HG03045 (cell line): ENCODE results near the gene SUPT7L.
"Not testable (repeated sequence)": the region's sequence is repeated elsewhere in the genome, so short reads cannot be mapped to it uniquely, and the experiment has no call there.

Experiments
- ATAC-seq: cut with Tn5 transposase; IDR thresholded peaks from one replicate; pipeline ENCODE4 v1.9.1; 2021; ENCODE audit warnings: mild to moderate bottlenecking, moderate library complexity; ENCODE audit not compliant: unreplicated experiment

Gene SUPT7L

DNA sequence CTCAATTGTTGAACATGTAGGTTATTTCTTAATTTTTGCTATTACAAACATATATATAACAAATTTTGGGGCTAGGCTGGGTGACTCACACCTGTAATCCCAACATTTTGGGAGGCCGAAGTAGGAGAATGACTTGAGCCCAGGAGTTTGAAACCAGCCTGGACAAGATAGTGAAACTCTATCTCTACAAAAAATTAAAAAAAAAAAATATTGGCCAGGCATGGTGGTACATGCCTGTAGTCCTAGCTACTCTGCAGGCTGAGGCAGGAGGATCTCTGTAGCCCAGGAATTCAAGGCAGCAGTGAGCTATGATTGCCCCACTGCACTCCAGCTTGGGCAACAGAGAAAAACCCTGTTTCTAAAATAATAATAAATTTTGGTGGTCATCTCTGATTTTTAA lies 23.8 kb upstream of the SUPT7L start:
- no peak for ATAC-seq

DNA sequence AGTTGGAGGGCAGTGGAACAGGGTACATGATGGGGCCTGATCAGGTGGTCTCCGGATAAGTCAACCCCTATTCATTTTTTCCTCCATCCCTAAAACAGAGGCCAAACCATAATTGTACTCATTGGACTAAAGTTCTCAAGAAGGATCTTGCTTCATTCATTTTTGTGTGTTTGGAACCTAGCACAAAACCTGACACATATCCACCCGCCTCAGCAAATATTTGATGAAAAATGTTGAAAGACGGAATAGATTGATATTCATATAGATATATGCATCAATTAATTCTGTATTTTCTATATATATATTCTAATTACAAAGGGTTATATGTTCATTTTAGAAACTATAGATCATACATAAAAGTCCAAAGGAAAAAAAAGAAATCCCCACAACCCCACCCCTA lies 22.2 kb upstream of the SUPT7L start:
- ATAC-seq, result no peak

DNA sequence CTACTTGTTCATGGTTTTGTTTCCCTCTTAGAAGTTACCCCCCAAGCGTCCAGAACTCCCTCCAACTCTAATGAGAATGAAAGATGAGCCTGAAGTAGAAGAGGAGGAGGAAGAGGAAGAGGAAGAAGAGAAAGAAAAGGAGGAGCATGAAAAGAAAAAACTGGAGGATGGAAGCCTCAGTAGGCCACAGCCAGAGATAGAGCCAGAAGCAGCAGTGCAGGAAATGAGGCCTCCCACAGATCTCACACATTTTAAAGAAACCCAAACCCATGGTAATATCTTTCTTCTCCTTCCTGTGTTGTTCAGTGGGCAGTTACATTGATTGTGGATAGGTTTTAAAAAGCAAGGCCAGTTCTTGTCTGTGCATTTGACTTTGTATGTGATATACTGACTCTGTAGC lies 21.6 kb upstream of the SUPT7L start:
- not testable (repeated sequence) for ATAC-seq

DNA sequence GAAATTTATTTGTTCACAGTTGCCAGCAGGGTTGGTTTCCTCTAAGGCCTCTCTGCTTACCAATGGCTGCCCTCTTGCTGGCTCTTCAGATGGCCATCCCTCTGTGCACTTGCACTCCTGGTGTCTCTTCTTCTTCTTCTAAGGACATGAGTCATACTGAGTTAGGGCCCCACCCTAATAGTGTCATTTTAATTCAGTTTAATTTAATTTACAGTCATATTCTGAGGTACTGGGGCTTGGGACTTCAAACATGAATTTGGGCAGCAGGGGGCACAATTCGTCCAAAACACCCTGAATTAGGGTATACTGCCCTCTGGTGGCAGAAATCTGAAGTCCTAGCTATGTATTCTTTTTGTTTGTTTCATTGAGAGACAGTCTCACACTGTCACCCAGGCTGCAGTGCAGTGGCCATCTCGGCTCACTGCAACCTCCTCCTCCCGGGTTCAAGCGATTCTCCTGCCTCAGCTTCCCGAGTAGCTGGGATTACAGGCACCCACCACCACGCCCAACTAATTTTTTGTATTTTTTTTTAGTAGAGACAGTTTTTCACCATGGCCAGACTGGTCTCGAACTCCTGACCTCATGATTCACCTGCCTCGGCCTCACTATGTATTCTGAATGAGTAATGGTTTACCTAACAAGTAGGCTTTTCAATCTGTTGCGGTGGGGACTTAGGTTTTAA lies 20.1 kb upstream of the SUPT7L start:
- ATAC-seq, result no peak

DNA sequence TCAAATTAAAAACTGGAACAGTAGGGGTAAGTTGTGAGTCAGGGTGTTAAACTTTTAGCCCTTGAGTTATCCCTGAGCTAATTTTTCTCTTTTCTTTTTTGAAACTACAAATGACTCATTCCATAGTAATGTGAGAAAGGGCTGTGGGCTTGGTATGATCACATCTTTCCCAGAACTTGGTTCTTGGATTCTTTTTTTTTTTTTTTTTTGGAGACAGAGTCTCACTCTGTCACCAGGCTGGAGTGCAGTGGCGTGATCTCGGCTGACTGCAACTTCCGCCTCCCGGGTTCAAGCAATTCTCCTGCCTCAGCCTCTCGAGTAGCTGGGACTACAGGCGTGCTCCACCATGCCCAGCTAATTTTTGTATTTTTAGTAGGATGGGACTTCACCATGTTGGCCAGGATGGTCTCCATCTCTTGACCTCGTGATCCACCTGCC lies 18.9 kb upstream of the SUPT7L start:
- ATAC-seq, result not testable (repeated sequence)

DNA sequence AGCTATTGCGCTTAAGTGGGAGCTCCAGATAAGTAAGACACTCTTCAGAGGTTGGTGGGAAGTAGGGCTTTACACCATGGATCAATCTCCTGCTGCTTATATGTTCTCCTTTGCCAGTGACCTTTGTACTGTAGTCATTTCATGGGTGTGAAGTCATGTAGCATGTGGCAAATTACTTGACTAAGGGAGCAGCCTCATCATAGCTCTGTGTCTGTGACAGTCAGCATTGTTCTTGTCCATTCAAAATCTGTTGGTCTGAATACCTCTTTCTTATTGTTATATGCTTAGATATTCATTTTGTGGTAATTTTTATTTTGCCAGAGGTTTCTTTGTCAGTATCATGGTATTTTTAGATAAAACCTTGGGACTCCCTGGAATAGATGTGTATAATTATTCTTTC lies 18.4 kb upstream of the SUPT7L start:
- ATAC-seq, result no peak

DNA sequence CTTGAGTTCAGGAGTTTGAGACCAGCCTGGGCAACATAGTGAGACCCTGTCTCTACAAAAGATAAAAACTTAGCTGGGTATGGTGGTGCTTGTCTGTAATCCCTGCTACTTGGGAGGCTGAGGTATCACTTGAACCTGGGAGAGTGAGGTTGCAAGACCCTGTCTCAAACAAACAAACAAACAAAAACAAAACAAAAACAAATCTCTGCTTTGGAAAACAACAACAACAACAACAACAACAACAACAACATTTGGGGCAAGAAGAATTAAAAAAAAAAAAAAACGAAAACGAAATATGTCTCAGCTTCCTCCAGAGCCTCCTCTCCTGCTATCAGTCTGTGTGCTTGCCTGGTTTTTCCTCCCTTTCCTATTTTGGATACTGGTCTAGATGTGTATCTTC lies 17.2 kb upstream of the SUPT7L start:
- no peak for ATAC-seq

DNA sequence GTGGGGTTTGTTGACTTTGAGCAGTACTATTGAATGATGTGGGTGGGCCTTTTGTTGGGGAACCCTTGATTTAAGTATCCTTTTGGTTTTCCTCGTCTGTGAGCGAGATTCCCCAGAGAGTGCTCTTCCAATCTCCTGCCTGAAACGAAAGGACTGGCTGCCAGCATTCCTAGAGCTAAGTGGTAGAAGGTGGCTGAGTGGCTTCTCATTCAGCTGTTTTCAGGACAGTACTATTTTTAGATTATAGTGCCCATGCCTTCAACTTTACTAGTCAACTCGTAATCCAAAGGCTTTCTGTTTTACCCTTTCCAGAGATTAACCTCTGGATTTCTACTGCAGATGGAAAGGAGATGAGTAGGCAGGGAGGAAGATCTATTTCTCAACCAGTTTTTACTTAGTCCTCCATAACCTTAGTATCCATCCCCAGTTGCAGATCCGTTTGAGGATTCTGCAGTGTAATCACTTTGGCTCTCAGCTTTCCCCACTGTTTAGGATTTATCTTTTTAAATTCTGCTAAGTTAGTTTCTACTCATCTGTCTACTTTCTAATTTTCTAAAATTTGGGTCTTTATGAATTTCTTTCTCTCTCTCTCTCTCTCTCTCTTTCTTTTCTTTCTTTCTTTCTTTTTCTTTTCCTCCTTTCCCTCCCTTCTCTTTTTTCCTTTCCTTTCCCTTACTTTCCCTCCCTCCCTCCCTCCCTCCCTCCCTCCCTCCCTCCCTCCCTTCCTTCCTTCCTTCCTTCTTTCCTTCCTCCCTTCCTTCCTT lies 9.5 kb upstream of the SUPT7L start:
- ATAC-seq, result no peak

DNA sequence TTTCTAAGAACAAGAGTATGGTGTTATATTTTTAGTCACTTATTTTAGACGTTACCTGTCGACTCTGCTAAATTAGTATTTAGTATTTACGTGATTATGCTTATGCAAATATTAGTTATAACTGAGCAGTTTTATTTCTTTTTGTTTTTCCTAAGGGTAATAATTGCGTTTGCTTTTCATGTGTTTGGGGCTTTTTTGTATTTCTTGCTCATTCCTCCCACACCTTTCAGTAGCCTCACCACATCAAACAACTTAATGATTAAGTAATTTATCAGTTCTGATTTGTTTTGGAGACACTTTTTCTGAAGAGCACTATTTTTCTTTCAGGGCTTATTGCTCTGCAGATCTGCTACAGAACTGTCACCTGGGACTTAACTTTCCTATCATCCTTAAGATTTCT lies 7.8 kb upstream of the SUPT7L start:
- ATAC-seq, result no peak

DNA sequence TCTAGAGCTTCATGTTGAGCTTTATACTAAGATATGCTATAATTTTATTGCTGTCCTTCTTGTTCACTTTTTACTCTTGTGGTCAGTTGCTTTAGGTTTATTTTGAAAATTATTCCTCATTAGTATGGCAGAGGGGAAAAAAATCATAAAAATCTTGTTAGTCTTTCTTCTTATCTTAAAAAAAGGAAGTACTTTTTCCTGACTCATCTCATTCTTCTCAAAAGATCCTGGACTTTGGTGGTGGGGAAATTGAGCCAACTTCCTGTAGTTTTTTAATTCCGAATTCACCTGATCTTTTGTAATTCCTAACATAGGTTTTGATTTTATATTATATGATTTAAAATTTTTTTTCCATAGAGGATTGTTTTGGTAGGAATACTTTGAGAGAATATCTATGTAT lies 4.0 kb upstream of the SUPT7L start:
- no peak for ATAC-seq

DNA sequence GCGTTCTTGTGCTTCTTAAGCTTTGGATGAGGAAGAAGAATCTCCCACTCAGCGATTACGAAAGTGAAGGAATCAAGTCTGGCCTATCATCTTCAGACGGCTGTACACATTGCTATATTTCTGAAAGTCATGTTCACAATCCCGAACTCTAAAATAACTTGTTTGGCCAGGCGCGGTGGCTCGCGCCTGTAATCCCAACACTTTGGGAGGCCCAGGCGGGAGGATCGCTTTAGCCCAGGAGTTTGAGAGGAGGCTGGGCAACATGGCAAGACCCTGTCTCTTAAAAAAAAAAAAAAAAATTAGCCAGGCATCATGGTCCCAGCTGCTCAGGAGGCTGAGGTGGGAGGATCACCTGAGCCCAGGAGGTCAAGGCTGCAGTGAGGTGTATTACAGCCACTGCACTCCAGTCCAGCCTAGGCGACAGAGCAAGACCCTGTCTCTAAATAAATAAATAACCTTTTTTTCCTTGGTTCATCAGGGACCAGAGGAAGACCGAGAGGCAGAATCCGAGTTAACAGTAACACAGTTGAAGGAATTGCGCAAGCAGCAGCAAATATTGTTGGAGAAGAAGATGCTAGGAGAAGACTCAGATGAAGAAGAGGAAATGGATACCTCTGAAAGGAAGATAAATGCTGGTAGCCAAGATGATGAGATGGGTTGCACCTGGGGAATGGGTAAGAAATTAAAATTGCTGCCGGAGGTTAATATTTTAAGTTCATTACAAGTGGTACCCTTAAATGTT lies 1.4 kb upstream of the SUPT7L start:
- ATAC-seq, result no peak

DNA sequence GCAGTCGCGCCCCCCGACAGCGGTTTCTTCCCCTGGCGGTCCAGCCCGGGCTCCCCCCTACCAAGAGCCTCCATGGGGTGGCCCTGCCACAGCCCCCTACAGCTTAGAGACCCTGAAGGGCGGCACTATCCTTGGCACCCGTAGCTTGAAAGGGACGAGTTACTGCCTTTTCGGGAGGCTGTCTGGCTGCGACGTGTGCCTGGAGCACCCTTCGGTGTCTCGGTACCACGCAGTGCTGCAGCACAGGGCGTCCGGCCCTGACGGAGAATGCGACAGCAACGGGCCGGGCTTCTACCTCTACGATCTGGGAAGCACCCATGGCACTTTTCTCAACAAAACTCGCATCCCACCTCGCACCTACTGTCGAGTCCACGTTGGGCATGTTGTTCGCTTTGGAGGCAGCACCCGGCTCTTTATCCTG lies 750 bp upstream of the SUPT7L start:
- ATAC-seq, result peak; percentile 9

DNA sequence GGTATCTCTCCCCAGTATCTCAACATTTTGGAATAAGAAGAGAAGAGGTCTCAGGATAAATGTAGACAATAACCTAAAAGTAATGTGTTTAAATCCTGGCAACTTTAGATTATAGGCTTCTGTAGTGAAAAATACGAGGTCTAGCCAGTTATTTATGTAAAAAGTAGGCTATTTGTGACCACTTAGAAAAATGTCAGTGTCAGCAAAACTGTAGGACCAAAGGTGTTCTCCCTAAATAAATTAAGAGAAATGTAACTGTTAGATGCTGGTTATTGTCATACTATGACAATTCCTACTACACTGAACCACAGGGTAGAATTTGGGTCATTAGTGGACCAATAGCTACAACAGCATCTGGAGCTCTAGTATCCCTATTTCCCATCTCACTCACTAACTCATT lies 2.0 kb downstream of the SUPT7L start:
- no peak for ATAC-seq

DNA sequence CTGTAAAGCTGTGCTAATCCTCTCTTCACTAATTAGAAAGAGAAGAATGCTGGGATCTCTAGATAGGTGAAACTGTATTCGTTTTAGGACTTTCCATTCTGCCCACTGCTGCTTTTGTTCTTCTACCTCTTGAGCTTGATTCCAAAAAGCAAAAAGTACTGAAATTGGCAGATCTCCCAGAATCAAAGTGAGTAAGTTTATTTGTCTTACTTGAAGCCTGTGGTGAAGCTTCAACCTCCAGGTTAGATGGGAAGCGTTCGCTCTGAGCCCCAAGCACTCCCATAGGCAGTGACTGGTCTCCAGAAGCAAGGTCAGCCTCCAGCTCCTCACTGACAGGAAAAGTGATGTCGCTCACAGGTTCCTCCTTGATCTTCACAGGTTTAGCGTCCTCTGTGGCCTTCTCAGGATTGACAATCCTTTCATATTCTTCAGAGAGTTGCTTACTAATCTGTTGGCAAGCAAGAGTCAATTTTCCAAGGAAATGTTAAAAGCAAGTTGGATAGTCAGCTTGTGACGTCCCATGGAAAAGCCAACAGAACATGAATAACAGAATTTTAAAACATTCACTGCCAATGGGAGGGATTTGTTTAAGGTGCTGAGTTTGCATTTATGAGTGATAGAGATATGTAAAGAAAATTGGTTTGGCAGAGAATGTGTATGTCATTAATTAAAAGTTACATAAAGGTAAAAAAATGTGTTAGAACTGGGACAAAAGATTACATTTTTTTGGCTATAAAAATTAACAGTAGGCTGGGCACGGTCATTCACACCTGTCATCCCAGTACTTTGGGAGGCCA lies 8.1 kb downstream of the SUPT7L start:
- ATAC-seq, result no peak

DNA sequence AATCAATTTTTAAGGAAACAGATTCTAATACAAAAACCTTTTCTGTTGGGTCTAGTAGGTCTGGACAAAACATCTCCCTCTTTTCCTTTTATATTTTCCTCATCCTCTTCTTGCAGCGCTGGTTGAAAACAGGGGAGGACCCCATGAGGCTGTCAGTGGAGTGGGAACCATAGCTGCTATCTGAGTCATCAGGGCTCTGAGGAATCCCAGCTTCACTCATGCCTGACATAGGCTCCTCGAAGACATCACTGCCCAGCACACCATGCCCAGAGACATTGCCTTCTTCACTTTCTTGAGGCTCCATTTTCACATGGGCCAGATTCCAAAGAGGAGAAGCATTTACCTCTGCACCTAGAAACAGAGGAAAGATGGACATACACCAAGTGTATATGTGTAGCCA lies 10.0 kb downstream of the SUPT7L start:
- no peak for ATAC-seq

DNA sequence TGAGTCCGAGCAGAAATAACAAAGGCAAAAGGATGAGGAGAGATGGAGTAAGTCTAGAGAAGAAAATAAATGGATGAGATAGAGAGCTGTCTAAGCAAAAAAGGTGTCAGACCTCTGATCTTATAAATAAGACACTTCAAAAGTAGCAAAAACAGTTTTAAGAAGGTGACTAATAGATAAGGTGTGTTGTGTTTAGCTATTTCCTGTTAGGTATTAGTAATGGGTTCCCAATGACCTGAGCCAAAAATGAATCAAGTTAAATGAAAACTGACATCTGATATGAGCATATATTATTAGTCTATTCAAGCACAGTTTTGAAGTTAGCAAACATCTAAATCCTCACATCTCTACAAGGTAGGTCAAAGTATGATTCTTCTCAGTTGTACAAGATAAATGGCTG lies 10.6 kb downstream of the SUPT7L start:
- ATAC-seq, result no peak

DNA sequence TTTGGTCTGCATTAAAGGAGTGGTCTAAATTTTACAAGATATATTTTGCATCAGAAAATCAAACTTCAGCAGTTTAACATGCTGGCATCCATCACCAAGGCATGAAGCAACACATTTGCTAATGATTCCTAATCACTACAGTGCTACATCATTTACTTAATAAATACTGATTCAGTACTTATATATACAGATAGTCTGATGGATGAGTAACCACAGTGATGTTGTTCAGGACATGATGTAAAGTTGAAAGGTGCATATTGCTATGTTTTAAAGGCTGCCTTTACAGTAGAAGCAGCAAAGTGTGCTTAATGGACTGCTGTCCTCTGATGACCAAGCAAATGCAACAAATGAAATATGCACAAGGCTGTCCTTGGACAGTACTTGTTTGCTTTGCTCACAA lies 11.1 kb downstream of the SUPT7L start:
- ATAC-seq, result no peak

DNA sequence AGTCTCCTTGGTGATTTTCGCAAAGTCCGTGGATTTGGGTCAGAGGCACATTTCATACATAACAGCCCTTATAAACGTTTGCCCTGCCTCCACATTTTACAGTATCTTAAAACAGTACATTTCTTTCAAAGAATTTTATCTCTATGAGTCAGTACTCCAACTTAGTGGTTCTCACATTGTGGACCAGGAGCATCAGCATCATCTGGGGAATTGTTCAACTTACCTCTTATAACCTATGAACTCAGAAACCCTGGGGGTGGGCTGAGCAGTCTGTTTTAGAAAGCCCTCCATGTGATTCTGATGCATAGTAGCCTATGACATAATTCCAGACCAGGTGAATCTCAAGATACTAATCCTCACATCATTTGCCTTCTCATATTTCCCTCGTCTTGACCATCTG lies 12.4 kb downstream of the SUPT7L start:
- no peak for ATAC-seq

DNA sequence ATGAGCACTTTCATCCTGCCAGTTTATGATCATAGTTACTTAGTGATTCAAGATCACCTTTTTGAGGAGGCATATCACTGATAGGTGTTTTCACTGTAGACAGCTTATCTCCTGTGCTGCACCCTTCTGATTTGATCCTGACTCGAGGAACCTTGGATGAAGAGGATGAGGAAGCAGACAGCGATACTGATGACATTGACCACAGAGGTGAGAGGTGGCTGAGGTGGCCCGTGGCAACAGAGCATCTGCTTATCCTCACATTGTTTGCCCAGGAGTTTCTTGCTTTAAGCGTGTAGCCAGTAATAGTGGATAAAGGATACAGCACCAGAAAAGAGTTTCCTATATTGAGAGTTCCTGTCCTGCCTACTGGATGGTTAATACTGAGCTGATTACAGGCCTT lies 15.7 kb downstream of the SUPT7L start:
- ATAC-seq, result no peak

DNA sequence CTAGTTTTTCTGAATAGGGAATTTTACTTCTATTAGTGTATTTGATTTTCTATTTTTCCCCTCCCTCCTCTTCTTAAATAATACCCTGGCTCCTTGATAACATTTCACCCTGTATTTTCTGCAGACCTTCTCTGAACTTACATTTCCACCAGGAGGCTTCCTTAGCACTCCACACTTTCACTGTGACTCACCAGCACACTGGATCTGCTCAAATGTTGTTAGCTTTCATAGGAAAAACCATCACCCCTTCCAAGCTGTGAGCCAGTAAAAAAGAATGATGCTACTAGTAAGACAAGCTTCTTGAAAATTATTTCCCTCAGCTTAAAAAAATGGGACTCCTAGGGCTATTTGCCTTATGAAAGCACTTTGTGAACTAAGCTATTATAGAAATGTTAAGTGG lies 16.1 kb downstream of the SUPT7L start:
- no peak for ATAC-seq

DNA sequence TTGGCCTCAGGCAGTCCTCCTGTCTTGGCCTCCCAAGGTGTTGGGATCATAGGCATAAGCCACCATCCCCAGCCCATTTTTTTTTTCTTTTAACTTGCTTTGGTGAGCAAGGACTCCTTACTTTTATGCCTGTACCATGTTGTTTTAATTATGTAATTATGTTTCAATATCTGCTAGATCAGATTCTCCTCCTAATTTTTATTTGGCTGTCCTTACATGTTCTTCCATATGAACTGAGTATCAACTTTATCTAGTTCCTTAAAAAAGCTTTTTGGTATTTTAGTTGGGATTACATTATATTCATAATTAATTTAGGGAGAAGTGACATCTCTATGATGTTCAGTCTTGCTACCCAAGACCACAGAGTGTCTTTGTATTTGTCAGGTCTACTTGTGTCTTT lies 18.2 kb downstream of the SUPT7L start:
- no peak for ATAC-seq
